NCI-H524 treated with DMSO at 0.1 percent for 48 hours (cell line): ENCODE data around the gene SSTR3.
"Not testable (repeated sequence)": the region's sequence is repeated elsewhere in the genome, so short reads cannot be mapped to it uniquely, and the experiment has no call there.

Experiments
- DNase-seq: peaks from one replicate; lab custom pipeline; 2025; lab: John Stamatoyannopoulos, UW

SSTR3 gene

GRCh38 chr22:37212174-37212906, at the start of gene SSTR3:
SSTR3 (minus strand) TSS chr22:37212477; CDS start chr22:37207803, 4,674 bp downstream.
- peak; percentile 43 for DNase-seq

GRCh38 chr22:37260901-37261336, 48.6 kb upstream of the SSTR3 start:
- no peak for DNase-seq

- no peak for DNase-seq
These were observed 48.0 kb upstream of the SSTR3 start for GRCh38 chr22:37260155-37260795.

- peak; percentile 24 for DNase-seq
These were observed 47.3 kb upstream of the SSTR3 start for GRCh38 chr22:37259540-37260029.

- no peak for DNase-seq
These were observed 46.6 kb upstream of the SSTR3 start for GRCh38 chr22:37258753-37259401.

GRCh38 chr22:37258005-37258752, 45.9 kb upstream of the SSTR3 start:
- no peak for DNase-seq

GRCh38 chr22:37256075-37256726, 43.9 kb upstream of the SSTR3 start:
- DNase-seq, result no peak

GRCh38 chr22:37255558-37256006, 43.3 kb upstream of the SSTR3 start:
- DNase-seq, result no peak

- no peak for DNase-seq
These were observed 42.6 kb upstream of the SSTR3 start for GRCh38 chr22:37254867-37255233.

- no peak for DNase-seq
These were observed 42.1 kb upstream of the SSTR3 start for GRCh38 chr22:37254209-37254866.

GRCh38 chr22:37253126-37253660, 40.9 kb upstream of the SSTR3 start:
- no peak for DNase-seq

- DNase-seq, result not testable (repeated sequence)
These were observed 39.6 kb upstream of the SSTR3 start for GRCh38 chr22:37251836-37252235.

- no peak for DNase-seq
These were observed 37.7 kb upstream of the SSTR3 start for GRCh38 chr22:37249986-37250385.

- DNase-seq, result no peak
These were observed 36.0 kb upstream of the SSTR3 start for GRCh38 chr22:37248251-37248650.

- DNase-seq, result no peak
These were observed 33.5 kb upstream of the SSTR3 start for GRCh38 chr22:37245740-37246139.

- no peak for DNase-seq
These were observed 32.8 kb upstream of the SSTR3 start for GRCh38 chr22:37244922-37245722.

GRCh38 chr22:37244114-37244921, 32.0 kb upstream of the SSTR3 start, which contains the start of gene RAC2:
RAC2 (minus strand) TSS chr22:37244269; CDS start chr22:37244148, 121 bp downstream.
- DNase-seq, result no peak

GRCh38 chr22:37243402-37244113, 31.3 kb upstream of the SSTR3 start:
- no peak for DNase-seq
